ENCODE measurements around the gene DNM3.

The DNM3 gene

DNA sequence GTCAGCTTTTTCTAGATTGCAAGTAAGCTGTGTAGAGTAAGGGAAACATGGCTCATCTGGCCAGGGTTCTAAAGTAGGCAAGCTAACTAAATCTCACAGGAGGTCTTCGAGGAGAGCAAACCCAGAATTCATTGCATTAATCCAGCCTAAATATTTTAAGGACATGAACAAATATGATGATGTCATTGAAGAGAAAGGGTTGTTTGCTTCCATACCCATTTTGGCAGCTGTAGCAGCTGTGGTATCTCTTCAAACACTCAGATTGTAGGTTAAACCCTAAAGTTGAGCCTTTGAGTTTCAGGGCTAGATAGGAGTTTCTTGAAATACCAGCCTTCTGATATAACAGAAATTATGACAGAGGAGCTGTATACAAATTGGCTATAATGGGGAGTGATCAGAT is 378.7 kb downstream of the DNM3 start:
- no peaks in the 10 kb centered on the region for H3K9me3 ChIP-seq (ENCODE audit: severe bottlenecking)
- no peaks in the 10 kb centered on the region for H3K4me1 ChIP-seq (ENCODE audit: insufficient read depth, poor library complexity, severe bottlenecking)
- DNase-seq (ENCODE audit: low spot score) (no peak), ATAC-seq (ENCODE audit: low read depth) (no peak)
- H3K27ac ChIP-seq (ENCODE audit: poor library complexity, severe bottlenecking): no peak overlapping the region
- H3K4me3 ChIP-seq (ENCODE audit: severe bottlenecking): no peak overlapping the region
- TF ChIP-seq, protein P1, sequence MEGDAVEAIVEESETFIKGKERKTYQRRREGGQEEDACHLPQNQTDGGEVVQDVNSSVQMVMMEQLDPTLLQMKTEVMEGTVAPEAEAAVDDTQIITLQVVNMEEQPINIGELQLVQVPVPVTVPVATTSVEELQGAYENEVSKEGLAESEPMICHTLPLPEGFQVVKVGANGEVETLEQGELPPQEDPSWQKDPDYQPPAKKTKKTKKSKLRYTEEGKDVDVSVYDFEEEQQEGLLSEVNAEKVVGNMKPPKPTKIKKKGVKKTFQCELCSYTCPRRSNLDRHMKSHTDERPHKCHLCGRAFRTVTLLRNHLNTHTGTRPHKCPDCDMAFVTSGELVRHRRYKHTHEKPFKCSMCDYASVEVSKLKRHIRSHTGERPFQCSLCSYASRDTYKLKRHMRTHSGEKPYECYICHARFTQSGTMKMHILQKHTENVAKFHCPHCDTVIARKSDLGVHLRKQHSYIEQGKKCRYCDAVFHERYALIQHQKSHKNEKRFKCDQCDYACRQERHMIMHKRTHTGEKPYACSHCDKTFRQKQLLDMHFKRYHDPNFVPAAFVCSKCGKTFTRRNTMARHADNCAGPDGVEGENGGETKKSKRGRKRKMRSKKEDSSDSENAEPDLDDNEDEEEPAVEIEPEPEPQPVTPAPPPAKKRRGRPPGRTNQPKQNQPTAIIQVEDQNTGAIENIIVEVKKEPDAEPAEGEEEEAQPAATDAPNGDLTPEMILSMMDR (IDR thresholded peaks at IDR 0.05; ENCODE audit: poor library complexity, severe bottlenecking): no peak
- no peaks in the 10 kb centered on the region for H3K27me3 ChIP-seq (ENCODE audit: insufficient read depth, poor library complexity, severe bottlenecking)
- no peaks in the 10 kb centered on the region for H3K36me3 ChIP-seq (ENCODE audit: low read depth)

GRCh38 chr1:172220376-172220775 is 379.1 kb downstream of the DNM3 start:
- Histone ChIP-seq H3K9me3 (ENCODE audit: severe bottlenecking) (no peaks in the 10 kb centered on the region), H3K27me3 (ENCODE audit: insufficient read depth, poor library complexity, severe bottlenecking) (no peaks in the 10 kb centered on the region), H3K4me3 (ENCODE audit: severe bottlenecking) (no peak overlapping the region), H3K36me3 (ENCODE audit: low read depth) (no peaks in the 10 kb centered on the region), H3K4me1 (ENCODE audit: insufficient read depth, poor library complexity, severe bottlenecking) (no peaks in the 10 kb centered on the region), H3K27ac (ENCODE audit: poor library complexity, severe bottlenecking) (no peak overlapping the region)
- no peak for DNase-seq (ENCODE audit: low spot score)
- ATAC-seq (ENCODE audit: low read depth): no peak
- TF ChIP-seq, protein P1 (IDR thresholded peaks at IDR 0.05; ENCODE audit: poor library complexity, severe bottlenecking): no peak

GRCh38 chr1:172221436-172221835 is 380.1 kb downstream of the DNM3 start:
- DNase-seq (ENCODE audit: low spot score) (no peak), ATAC-seq (ENCODE audit: low read depth) (no peak)
- Histone ChIP-seq H3K27me3 (ENCODE audit: insufficient read depth, poor library complexity, severe bottlenecking) (no peaks in the 10 kb centered on the region), H3K4me3 (ENCODE audit: severe bottlenecking) (no peak overlapping the region), H3K9me3 (ENCODE audit: severe bottlenecking) (no peaks in the 10 kb centered on the region), H3K27ac (ENCODE audit: poor library complexity, severe bottlenecking) (no peak overlapping the region), H3K4me1 (ENCODE audit: insufficient read depth, poor library complexity, severe bottlenecking) (no peaks in the 10 kb centered on the region), H3K36me3 (ENCODE audit: low read depth) (no peaks in the 10 kb centered on the region)
- TF ChIP-seq, protein P1 (IDR thresholded peaks at IDR 0.05; ENCODE audit: poor library complexity, severe bottlenecking): no peak

- H3K27ac ChIP-seq (ENCODE audit: poor library complexity, severe bottlenecking): no peak overlapping the region
- no peaks in the 10 kb centered on the region for H3K36me3 ChIP-seq (ENCODE audit: low read depth)
- no peak for DNase-seq (ENCODE audit: low spot score)
- no peaks in the 10 kb centered on the region for H3K9me3 ChIP-seq (ENCODE audit: severe bottlenecking)
- H3K27me3 ChIP-seq (ENCODE audit: insufficient read depth, poor library complexity, severe bottlenecking): no peaks in the 10 kb centered on the region
- H3K4me1 ChIP-seq (ENCODE audit: insufficient read depth, poor library complexity, severe bottlenecking): no peaks in the 10 kb centered on the region
- H3K4me3 ChIP-seq (ENCODE audit: severe bottlenecking): no peak overlapping the region
- no peak for ATAC-seq (ENCODE audit: low read depth)
- TF ChIP-seq, protein P1 (IDR thresholded peaks at IDR 0.05; ENCODE audit: poor library complexity, severe bottlenecking): no peak
These were observed 383.6 kb downstream of the DNM3 start for GRCh38 chr1:172224871-172225270.

GRCh38 chr1:172229942-172230341 is 388.6 kb downstream of the DNM3 start:
- Histone ChIP-seq H3K36me3 (ENCODE audit: low read depth) (no peaks in the 10 kb centered on the region), H3K9me3 (ENCODE audit: severe bottlenecking) (no peaks in the 10 kb centered on the region), H3K4me1 (ENCODE audit: insufficient read depth, poor library complexity, severe bottlenecking) (no peaks in the 10 kb centered on the region), H3K27ac (ENCODE audit: poor library complexity, severe bottlenecking) (no peak overlapping the region), H3K27me3 (ENCODE audit: insufficient read depth, poor library complexity, severe bottlenecking) (no peaks in the 10 kb centered on the region), H3K4me3 (ENCODE audit: severe bottlenecking) (no peak overlapping the region)
- TF ChIP-seq, protein P1 (IDR thresholded peaks at IDR 0.05; ENCODE audit: poor library complexity, severe bottlenecking): no peak
- DNase-seq (ENCODE audit: low spot score) (no peak), ATAC-seq (ENCODE audit: low read depth) (no peak)
